HL-60 (cell line): ENCODE data around the gene ADAM30.

ENCODE experiments used
- DNase-seq, 2 experiments: peaks; one replicate each; pipeline ENCODE4 v3.0.0-alpha.2; 2010 to 2020; ENCODE audit warnings: low read depth in 1 of 2, low spot score in 1 of 2
- H3K27ac ChIP-seq: fragments of 250-450 bp; sonication (Bioruptor Pico); replicated peaks from 2 replicates; pipeline ENCODE4 v1.5.1; 2020; ENCODE audit warnings: mild to moderate bottlenecking, moderate library complexity
- H3K27me3 ChIP-seq: fragments of 250-450 bp; sonication (Bioruptor Pico); 2 replicates; pipeline ENCODE4 v1.5.1; 2021; ENCODE audit warnings: mild to moderate bottlenecking, moderate library complexity; ENCODE audit not compliant: insufficient read depth, poor library complexity, severe bottlenecking
- H3K4me3 ChIP-seq: replicated peaks from 2 replicates; pipeline ENCODE4 v1.5.1; 2011; ENCODE audit warnings: mild to moderate bottlenecking, control low read depth, low read length; ENCODE audit not compliant: insufficient read depth
- CTCF ChIP-seq: IDR thresholded peaks from one replicate; pipeline ENCODE4 v1.5.1; 2011; ENCODE audit warnings: low read length, control low read depth, inconsistent platforms; ENCODE audit not compliant: insufficient read depth
- GABPA ChIP-seq: IDR thresholded peaks from 2 replicates; pipeline ENCODE4 v1.6.1; 2012; ENCODE audit warnings: low read depth
- POLR2AphosphoS5 ChIP-seq: IDR thresholded peaks from 2 replicates; pipeline ENCODE4 v1.6.1; 2012; ENCODE audit warnings: low read depth
- REST ChIP-seq: IDR thresholded peaks from 2 replicates; pipeline ENCODE4 v1.6.1; 2012; ENCODE audit warnings: low read depth; ENCODE audit not compliant: insufficient replicate concordance
- SPI1 ChIP-seq: IDR thresholded peaks from 2 replicates; pipeline ENCODE4 v1.6.1; 2012; ENCODE audit warnings: low read depth, mild to moderate bottlenecking, borderline replicate concordance

ADAM30 gene

GRCh38 chr1:119937198-119937597, 40.9 kb upstream of the ADAM30 start:
- DNase-seq: no peak
- Histone ChIP-seq H3K27me3 (no peaks in the 10 kb centered on the region), H3K27ac (no peak overlapping the region), H3K4me3 (no peak overlapping the region)
- TF ChIP-seq GABPA: no peak
- no peak for TF ChIP-seq POLR2AphosphoS5
- TF ChIP-seq REST: no peak
- TF ChIP-seq CTCF: no peak
- TF ChIP-seq SPI1: no peak

- no peak for TF ChIP-seq CTCF
- TF ChIP-seq SPI1: no peak
- TF ChIP-seq POLR2AphosphoS5: no peak
- DNase-seq: no peak
These were observed 39.6 kb upstream of the ADAM30 start for GRCh38 chr1:119935915-119936314.

GRCh38 chr1:119935373-119935772, 39.1 kb upstream of the ADAM30 start:
- Histone ChIP-seq H3K27me3 (no peaks in the 10 kb centered on the region), H3K4me3 (no peak overlapping the region), H3K27ac (no peak overlapping the region)
- TF ChIP-seq CTCF (no peak), SPI1 (no peak), POLR2AphosphoS5 (no peak), GABPA (no peak), REST (no peak)
- DNase-seq: no peak

More at GRCh38 chr1:119935915-119936314, 39.6 kb upstream of the ADAM30 start:
- Histone ChIP-seq H3K27me3 (no peaks in the 10 kb centered on the region), H3K27ac (no peak overlapping the region), H3K4me3 (no peak overlapping the region)

GRCh38 chr1:119933397-119933796, 37.1 kb upstream of the ADAM30 start:
- no peak for DNase-seq
- no peaks in the 10 kb centered on the region for H3K27me3 ChIP-seq
- H3K4me3 ChIP-seq: no peak overlapping the region
- no peak for TF ChIP-seq GABPA
- H3K27ac ChIP-seq: no peak overlapping the region
